NCI-H526 treated with DMSO at 0.1 percent for 48 hours (cell line): Measurements from ENCODE around the gene MYT1.

Experiments
- DNase-seq: peaks from one replicate; lab custom pipeline; 2025; lab: John Stamatoyannopoulos, UW

Gene MYT1

GRCh38 chr20:64140061-64140931, 24.0 kb upstream of the MYT1 start:
- DNase-seq = no peak

GRCh38 chr20:64140956-64141355, 23.3 kb upstream of the MYT1 start:
- no peak for DNase-seq

- DNase-seq = peak; percentile 70
Measured at GRCh38 chr20:64142590-64142989, 21.7 kb upstream of the MYT1 start.

- DNase-seq = no peak
Measured at GRCh38 chr20:64143018-64143801, 21.0 kb upstream of the MYT1 start.

GRCh38 chr20:64144144-64144912, 19.9 kb upstream of the MYT1 start:
- DNase-seq = no peak

GRCh38 chr20:64145458-64146300, 18.6 kb upstream of the MYT1 start:
- no peak for DNase-seq

GRCh38 chr20:64146301-64146935, 17.8 kb upstream of the MYT1 start:
- no peak for DNase-seq

- DNase-seq = no peak
Measured at GRCh38 chr20:64146936-64147477, 17.2 kb upstream of the MYT1 start.

GRCh38 chr20:64148581-64148980, 15.7 kb upstream of the MYT1 start:
- no peak for DNase-seq

- DNase-seq = no peak
Measured at GRCh38 chr20:64149141-64149540, 15.1 kb upstream of the MYT1 start.

GRCh38 chr20:64149809-64150560, 14.3 kb upstream of the MYT1 start:
- no peak for DNase-seq

GRCh38 chr20:64150756-64151632, 13.3 kb upstream of the MYT1 start:
- no peak for DNase-seq

- no peak for DNase-seq
Measured at GRCh38 chr20:64151633-64152530, 12.4 kb upstream of the MYT1 start.

GRCh38 chr20:64152906-64153305, 11.3 kb upstream of the MYT1 start:
- DNase-seq = peak; percentile 87

- no peak for DNase-seq
Measured at GRCh38 chr20:64153410-64153809, 10.8 kb upstream of the MYT1 start.

GRCh38 chr20:64153861-64154589, 10.2 kb upstream of the MYT1 start:
- DNase-seq = no peak

- DNase-seq = no peak
Measured at GRCh38 chr20:64154590-64155257, 9.5 kb upstream of the MYT1 start.
